ENCODE results near the gene SEPTIN2. TPM values are rescaled to one million over a fixed set of nuclear protein-coding genes. Genes with fewer than 3 reads are reported as not detected.

The SEPTIN2 gene
- total RNA-seq, 1 donor from 2014 or later: 466 TPM

- TF ChIP-seq CTCF (conservative IDR thresholded peaks at IDR 0.05): no peak
- Mint-ChIP-seq H3K9me3 (no peaks in the 10 kb centered on the region), H3K36me3 (ENCODE audit: low read depth) (peaks cover 11% of the 10 kb centered on the region), H3K27ac (ENCODE audit: unreplicated experiment) (no peak overlapping the region), H3K27me3 (ENCODE audit: low read depth) (no peaks in the 10 kb centered on the region), H3K4me1 (peaks cover 6% of the 10 kb centered on the region), H3K4me3 (no peak overlapping the region)
- DNase-seq (ENCODE audit: low read depth, low spot score): no peak
Observed at GRCh38 chr2:241334813-241335212, 19.1 kb downstream of the SEPTIN2 start.

- H3K4me3 Mint-ChIP-seq: peak overlapping the region; percentile 8
- no peak overlapping the region for H3K27ac Mint-ChIP-seq (ENCODE audit: unreplicated experiment)
- peaks cover 25% of the 10 kb centered on the region for H3K36me3 Mint-ChIP-seq (ENCODE audit: low read depth)
- H3K27me3 Mint-ChIP-seq (ENCODE audit: low read depth): no peaks in the 10 kb centered on the region
- DNase-seq (ENCODE audit: low read depth, low spot score): no peak
- H3K9me3 Mint-ChIP-seq: no peaks in the 10 kb centered on the region
- peaks cover 6% of the 10 kb centered on the region for H3K4me1 Mint-ChIP-seq
- no peak for TF ChIP-seq CTCF (conservative IDR thresholded peaks at IDR 0.05)
Observed at GRCh38 chr2:241339839-241340630, 24.3 kb downstream of the SEPTIN2 start.

DNA sequence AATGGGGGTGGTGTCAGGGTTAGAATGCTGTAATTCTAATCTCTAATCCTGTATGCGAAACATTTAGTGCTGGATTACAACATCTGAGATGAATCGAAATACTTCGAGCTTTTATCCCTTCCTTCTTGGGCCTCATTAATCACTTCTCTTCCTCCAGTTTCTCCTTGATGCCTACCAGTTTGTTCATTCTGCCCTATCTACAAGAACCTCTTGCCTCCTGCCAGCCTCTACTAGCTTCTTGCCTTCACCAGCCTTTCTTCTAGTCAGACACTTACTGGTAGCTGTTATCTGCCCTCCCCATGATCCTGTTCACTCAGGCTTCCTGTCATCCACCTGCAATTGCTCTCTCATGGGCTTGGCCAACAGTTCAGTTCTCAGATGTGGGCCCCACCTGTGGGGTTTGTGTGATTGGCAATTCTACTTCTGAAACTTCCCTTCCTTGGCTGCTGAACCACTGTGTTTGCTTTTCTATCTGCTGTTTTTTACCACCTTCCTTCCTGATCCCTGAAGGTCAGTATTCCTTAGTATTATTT is 25.0 kb downstream of the SEPTIN2 start:
- H3K36me3 Mint-ChIP-seq (ENCODE audit: low read depth): peaks cover 26% of the 10 kb centered on the region
- H3K4me1 Mint-ChIP-seq: peaks cover 6% of the 10 kb centered on the region
- H3K27ac Mint-ChIP-seq (ENCODE audit: unreplicated experiment): no peak overlapping the region
- no peaks in the 10 kb centered on the region for H3K27me3 Mint-ChIP-seq (ENCODE audit: low read depth)
- TF ChIP-seq CTCF (conservative IDR thresholded peaks at IDR 0.05): no peak
- H3K9me3 Mint-ChIP-seq: no peaks in the 10 kb centered on the region
- no peak for DNase-seq (ENCODE audit: low read depth, low spot score)
- no peak overlapping the region for H3K4me3 Mint-ChIP-seq

DNA sequence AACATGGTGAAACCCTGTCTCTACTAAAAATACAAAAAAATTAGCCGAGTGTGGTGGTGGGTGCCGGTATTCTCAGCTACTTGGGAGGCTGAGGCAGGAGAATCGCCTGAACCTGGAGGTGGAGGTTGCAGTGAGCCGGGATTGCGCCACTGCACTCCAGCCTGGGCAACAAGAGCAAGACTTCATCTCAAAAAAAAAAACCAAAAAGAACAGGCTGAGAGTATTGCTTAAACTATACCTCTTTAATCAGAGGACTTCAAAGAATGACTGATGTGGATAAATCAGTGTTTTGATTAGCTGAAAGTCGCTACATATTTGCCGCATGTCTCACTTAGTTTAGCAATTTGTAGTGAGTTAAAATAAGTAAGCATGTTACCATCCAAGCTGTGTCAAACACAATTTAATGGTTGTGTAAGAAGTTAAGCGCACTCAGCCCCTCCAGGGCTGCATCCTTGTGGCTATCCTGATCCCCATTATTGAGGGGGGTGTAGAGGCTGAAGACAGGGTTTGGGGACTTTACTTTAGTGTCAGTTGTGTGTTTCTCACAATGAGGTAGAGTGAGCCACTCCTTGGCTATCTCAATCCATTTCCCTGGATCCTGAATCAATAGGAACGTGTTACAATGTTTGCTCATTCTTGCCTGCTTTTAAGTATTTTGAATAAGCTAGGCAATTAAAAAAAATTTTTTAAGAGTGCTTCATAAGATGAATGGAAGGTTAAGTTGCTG is 29.4 kb downstream of the SEPTIN2 start:
- Mint-ChIP-seq H3K27ac (ENCODE audit: unreplicated experiment) (no peak overlapping the region), H3K27me3 (ENCODE audit: low read depth) (no peaks in the 10 kb centered on the region), H3K9me3 (no peaks in the 10 kb centered on the region), H3K4me1 (no peaks in the 10 kb centered on the region), H3K36me3 (ENCODE audit: low read depth) (peaks cover 26% of the 10 kb centered on the region), H3K4me3 (no peak overlapping the region)
- DNase-seq (ENCODE audit: low read depth, low spot score): no peak
- TF ChIP-seq CTCF (conservative IDR thresholded peaks at IDR 0.05): no peak

- H3K36me3 Mint-ChIP-seq (ENCODE audit: low read depth): peaks cover 15% of the 10 kb centered on the region
- H3K4me1 Mint-ChIP-seq: peaks cover 3% of the 10 kb centered on the region
- DNase-seq (ENCODE audit: low read depth, low spot score): no peak
- H3K27me3 Mint-ChIP-seq (ENCODE audit: low read depth): no peaks in the 10 kb centered on the region
- H3K27ac Mint-ChIP-seq (ENCODE audit: unreplicated experiment): peak overlapping the region; percentile 57
- H3K4me3 Mint-ChIP-seq: no peak overlapping the region
- H3K9me3 Mint-ChIP-seq: no peaks in the 10 kb centered on the region
- TF ChIP-seq CTCF (conservative IDR thresholded peaks at IDR 0.05): no peak
Observed at GRCh38 chr2:241349941-241350340, 34.2 kb downstream of the SEPTIN2 start.

All from neural crest cell (in vitro differentiated cells).